ENCODE results near the gene LRIT2.

GRCh38 chr10:84217746-84218145, 7.6 kb downstream of the LRIT2 start:
- TF ChIP-seq POLR2AphosphoS5 (IDR thresholded peaks at IDR 0.05; ENCODE audit: borderline replicate concordance, low read depth, low read length): no peak
- no peak for TF ChIP-seq EZH2 (IDR thresholded peaks at IDR 0.05)
- no peak for TF ChIP-seq FOXP2 (optimal IDR thresholded peaks at IDR 0.05; ENCODE audit: control extremely low read depth, extremely low read length, insufficient read depth)

All from SK-N-MC (cell line).